ENCODE measurements around the gene OSBP2.

OSBP2 gene

GRCh38 chr22:30881361-30882183, 186.9 kb downstream of the OSBP2 start:
- no peak for DNase-seq (ENCODE audit: low read depth in 2 of 2)

- no peak for DNase-seq (ENCODE audit: low read depth in 2 of 2)
These were observed 187.6 kb downstream of the OSBP2 start for GRCh38 chr22:30882184-30882717.

- DNase-seq (ENCODE audit: low read depth in 2 of 2) = no peak
These were observed 188.4 kb downstream of the OSBP2 start for GRCh38 chr22:30882974-30883533.

- no peak for DNase-seq (ENCODE audit: low read depth in 2 of 2)
These were observed 189.0 kb downstream of the OSBP2 start for GRCh38 chr22:30883586-30884145.

GRCh38 chr22:30884211-30885000, 189.7 kb downstream of the OSBP2 start:
- DNase-seq (ENCODE audit: low read depth in 2 of 2) = no peak

- DNase-seq (ENCODE audit: low read depth in 2 of 2) = no peak
These were observed 190.3 kb downstream of the OSBP2 start for GRCh38 chr22:30885001-30885366.

- DNase-seq (ENCODE audit: low read depth in 2 of 2) = no peak
These were observed 190.9 kb downstream of the OSBP2 start for GRCh38 chr22:30885591-30885990.

- DNase-seq (ENCODE audit: low read depth in 2 of 2) = no peak
These were observed 192.8 kb downstream of the OSBP2 start for GRCh38 chr22:30887453-30887852.

- no peak for DNase-seq (ENCODE audit: low read depth in 2 of 2)
These were observed 193.2 kb downstream of the OSBP2 start for GRCh38 chr22:30887861-30888260.

- no peak for DNase-seq (ENCODE audit: low read depth in 2 of 2)
These were observed 194.8 kb downstream of the OSBP2 start for GRCh38 chr22:30889268-30889995.

- no peak for DNase-seq (ENCODE audit: low read depth in 2 of 2)
These were observed 195.4 kb downstream of the OSBP2 start for GRCh38 chr22:30889996-30890480.

- DNase-seq (ENCODE audit: low read depth in 2 of 2) = no peak
These were observed 196.2 kb downstream of the OSBP2 start for GRCh38 chr22:30890686-30891442.

- DNase-seq (ENCODE audit: low read depth in 2 of 2) = no peak
These were observed 196.7 kb downstream of the OSBP2 start for GRCh38 chr22:30891443-30891755.

GRCh38 chr22:30891781-30892180, 197.1 kb downstream of the OSBP2 start:
- DNase-seq (ENCODE audit: low read depth in 2 of 2) = no peak

- DNase-seq (ENCODE audit: low read depth in 2 of 2) = no peak
These were observed 197.6 kb downstream of the OSBP2 start for GRCh38 chr22:30892286-30892685.

GRCh38 chr22:30892731-30893221, 198.1 kb downstream of the OSBP2 start:
- no peak for DNase-seq (ENCODE audit: low read depth in 2 of 2)

- DNase-seq (ENCODE audit: low read depth in 2 of 2) = no peak
These were observed 199.0 kb downstream of the OSBP2 start for GRCh38 chr22:30893434-30894370.

- DNase-seq (ENCODE audit: low read depth in 2 of 2) = no peak
These were observed 199.7 kb downstream of the OSBP2 start for GRCh38 chr22:30894371-30894740.
